GM12875 (cell line): ENCODE data around the gene EME2.

Experiments used
- H3K4me3 ChIP-seq: one replicate; pipeline ENCODE4 v1.5.1; 2011; ENCODE audit warnings: low read depth, low read length, control low read depth
- TF ChIP-seq, protein P1 (sequence below): IDR thresholded peaks from 2 replicates; pipeline ENCODE4 v1.5.1; 2011; ENCODE audit warnings: low read depth, mild to moderate bottlenecking, control low read depth, inconsistent platforms, low read length, moderate library complexity, borderline replicate concordance; ENCODE audit not compliant: insufficient read depth

The EME2 gene

DNA sequence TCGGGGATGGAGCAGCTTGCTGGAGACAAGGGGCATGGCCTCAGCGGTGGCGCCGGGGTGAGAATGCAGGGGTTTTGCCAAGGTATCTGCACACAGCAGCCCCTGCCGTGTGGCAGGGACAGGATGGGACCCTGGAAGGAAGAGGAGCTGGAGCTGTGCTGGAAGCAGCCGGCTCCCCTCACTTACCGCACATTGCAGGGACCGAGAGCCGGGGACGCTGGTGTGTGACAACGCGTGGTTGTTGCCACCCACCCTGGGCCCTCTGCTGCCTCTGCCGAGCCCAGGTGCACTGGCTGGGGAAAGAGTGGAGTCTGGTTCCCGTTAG lies 13.2 kb downstream of the EME2 start:
- TF ChIP-seq, protein P1, sequence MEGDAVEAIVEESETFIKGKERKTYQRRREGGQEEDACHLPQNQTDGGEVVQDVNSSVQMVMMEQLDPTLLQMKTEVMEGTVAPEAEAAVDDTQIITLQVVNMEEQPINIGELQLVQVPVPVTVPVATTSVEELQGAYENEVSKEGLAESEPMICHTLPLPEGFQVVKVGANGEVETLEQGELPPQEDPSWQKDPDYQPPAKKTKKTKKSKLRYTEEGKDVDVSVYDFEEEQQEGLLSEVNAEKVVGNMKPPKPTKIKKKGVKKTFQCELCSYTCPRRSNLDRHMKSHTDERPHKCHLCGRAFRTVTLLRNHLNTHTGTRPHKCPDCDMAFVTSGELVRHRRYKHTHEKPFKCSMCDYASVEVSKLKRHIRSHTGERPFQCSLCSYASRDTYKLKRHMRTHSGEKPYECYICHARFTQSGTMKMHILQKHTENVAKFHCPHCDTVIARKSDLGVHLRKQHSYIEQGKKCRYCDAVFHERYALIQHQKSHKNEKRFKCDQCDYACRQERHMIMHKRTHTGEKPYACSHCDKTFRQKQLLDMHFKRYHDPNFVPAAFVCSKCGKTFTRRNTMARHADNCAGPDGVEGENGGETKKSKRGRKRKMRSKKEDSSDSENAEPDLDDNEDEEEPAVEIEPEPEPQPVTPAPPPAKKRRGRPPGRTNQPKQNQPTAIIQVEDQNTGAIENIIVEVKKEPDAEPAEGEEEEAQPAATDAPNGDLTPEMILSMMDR = no peak
- H3K4me3 ChIP-seq = no peak overlapping the region

DNA sequence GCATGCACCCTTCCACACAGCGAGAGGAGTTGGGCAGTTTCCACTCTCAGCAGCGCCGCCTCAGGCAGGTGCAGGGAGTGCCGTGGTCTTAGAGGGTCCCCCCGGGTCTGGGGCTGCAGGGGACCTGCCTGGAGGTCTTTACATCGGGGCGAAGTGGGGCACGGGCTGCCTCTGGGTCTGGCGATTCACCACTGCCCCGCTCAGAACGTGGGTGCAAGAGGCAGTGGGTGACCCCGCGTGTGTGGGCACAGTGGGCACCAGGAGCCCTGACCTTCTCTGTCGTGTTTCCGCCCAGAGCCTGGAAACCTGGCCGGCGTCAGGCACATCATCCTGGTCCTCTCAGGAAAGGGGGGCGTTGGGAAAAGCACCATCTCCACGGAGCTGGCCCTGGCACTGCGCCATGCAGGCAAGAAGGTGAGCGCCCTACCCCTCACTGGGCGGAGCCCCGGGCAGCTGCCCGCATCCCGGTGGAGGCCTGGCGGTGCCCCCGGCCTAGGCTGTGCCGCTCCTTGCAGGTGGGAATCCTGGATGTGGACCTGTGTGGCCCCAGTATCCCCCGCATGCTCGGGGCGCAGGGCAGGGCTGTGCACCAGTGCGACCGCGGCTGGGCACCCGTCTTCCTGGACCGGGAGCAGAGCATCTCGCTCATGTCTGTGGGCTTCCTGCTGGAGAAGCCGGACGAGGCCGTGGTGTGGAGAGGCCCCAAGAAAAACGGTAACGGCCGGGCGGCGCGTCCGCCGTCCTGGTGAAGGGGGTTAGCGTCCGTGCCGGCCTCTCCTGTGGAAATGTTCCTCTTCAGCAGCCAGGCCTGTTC lies 13.8 kb downstream of the EME2 start:
- H3K4me3 ChIP-seq = no peak overlapping the region
- TF ChIP-seq, protein P1 = no peak

DNA sequence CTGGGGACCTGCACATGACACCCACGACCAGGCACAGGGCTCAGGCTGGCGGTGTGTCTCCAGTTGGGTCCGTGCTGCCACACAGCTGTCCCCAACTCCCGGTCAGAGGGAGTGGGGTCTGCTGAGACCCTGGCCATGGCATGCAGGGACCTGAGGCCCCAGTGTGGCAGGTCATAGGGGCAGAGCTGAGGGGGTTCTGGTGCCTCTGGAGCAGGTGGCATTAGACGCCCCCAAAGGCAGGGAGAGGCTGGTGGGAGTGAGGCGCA lies 14.4 kb downstream of the EME2 start:
- TF ChIP-seq, protein P1 = no peak
- no peak overlapping the region for H3K4me3 ChIP-seq

DNA sequence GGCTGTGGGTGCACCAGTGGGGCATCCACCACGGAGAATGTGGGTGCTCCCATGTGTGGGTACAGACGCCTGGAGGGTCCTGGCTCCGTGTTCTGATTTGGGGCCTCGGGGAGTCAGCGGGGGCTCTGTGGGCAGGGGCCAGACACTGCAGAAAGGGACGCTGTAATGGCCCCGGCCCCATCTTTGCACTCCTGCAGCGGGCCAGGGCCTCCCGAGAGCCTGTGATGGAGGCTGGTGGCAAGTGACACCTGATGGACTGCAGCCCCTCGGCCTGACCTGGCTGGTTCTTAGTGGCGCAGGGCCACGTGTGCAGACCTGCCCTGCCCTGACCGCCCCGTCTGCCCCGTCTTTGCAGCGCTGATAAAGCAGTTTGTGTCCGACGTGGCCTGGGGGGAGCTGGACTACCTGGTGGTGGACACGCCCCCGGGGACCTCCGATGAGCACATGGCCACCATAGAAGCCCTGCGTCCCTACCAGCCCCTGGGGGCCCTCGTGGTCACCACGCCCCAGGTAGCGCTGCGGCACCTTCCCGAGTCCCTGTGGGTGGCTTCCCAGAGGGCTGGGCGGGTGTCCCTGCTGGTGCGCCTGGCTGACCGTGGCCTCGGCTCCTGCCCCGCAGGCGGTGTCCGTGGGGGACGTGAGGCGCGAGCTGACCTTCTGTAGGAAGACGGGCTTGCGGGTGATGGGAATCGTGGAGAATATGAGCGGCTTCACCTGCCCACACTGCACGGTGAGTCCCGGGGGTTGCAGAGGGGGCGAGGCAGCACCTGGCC lies 14.9 kb downstream of the EME2 start:
- no peak overlapping the region for H3K4me3 ChIP-seq
- TF ChIP-seq, protein P1 = no peak

DNA sequence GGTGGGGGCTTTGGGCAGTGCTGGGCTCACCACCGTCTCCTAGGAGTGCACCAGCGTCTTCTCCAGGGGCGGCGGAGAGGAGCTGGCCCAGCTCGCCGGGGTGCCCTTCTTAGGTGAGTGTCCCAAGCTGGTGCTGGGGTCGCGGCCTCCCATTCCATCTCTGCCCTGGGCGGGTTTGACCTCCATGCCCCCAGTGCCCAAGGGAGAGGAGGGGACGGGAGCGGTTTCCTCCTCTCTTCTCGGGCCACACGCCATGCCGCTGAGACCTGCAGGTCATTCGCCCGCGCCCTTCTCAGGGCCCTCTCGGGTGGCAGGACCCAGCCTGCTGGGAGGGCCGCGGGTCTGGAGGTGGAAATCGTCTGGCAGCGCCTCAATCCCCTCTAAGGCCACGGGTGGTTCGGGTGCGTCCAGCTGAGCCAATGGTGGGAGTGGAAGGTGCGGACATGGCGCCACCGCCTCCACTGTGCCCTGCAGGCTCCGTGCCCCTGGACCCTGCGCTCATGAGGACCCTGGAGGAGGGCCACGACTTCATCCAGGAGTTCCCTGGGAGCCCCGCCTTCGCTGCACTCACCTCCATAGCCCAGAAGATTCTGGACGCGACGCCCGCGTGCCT lies 15.6 kb downstream of the EME2 start:
- TF ChIP-seq, protein P1 = no peak
- no peak overlapping the region for H3K4me3 ChIP-seq

DNA sequence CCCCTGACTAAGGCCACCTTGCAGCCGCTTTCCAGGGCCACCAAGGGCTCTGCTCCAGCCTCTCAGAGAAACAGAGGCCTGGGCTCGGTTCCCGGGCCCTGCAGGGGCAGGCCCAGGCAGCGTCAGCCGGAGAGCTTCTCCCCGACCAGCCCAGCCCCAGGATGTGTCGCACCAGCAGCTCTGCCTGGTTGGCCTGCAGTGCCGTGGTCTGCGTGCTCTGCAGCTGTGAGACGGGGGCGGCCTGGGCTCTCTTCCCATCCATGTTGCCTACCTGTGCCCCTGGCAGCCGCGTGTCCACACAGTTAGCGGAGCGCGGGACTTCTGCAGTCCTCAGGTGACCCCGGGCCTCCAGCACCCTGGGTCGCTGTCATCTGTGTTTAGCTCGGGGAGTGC lies 16.1 kb downstream of the EME2 start:
- TF ChIP-seq, protein P1 = no peak
- no peak overlapping the region for H3K4me3 ChIP-seq
